Transverse colon (tissue), 4 donors: Measurements from ENCODE around the gene LIPF. TPM values are rescaled to one million over a fixed set of nuclear protein-coding genes. Genes with fewer than 3 reads are reported as not detected.

Source experiments
- DNase-seq: peaks from one replicate; pipeline ENCODE4 v3.0.0-alpha.2; 2019
- H3K27ac ChIP-seq, 4 donors: fragments of 200-600 bp; sonication (generic); 2 replicates each; pipeline ENCODE4 v1.5.1; 2016 to 2018; ENCODE audit warnings: inconsistent platforms in 4 of 4
- H3K27me3 ChIP-seq: fragments of 200-600 bp; sonication (generic); 2 replicates; pipeline ENCODE4 v1.5.1; 2017; ENCODE audit warnings: inconsistent platforms
- H3K36me3 ChIP-seq, 4 donors: fragments of 200-600 bp; sonication (generic); 2 replicates each; pipeline ENCODE4 v1.5.1; 2017 to 2019; ENCODE audit warnings: inconsistent platforms in 4 of 4
- H3K4me1 ChIP-seq, 4 donors: fragments of 200-600 bp; sonication (generic); 2 replicates each; pipeline ENCODE4 v1.5.1; 2017 to 2020; ENCODE audit warnings: inconsistent platforms in 4 of 4
- H3K4me3 ChIP-seq, 4 donors: fragments of 200-600 bp; sonication (generic); 1 replicate in 1 of 4; 2 replicates in 3 of 4; pipeline versions ENCODE4 v1.5.1 to v1.6.1; 2017 to 2019; ENCODE audit warnings: inconsistent platforms in 4 of 4
- H3K9me3 ChIP-seq, 2 donors: fragments of 200-600 bp; sonication (generic); 2 replicates each; pipeline ENCODE4 v1.5.1; 2017 to 2019; ENCODE audit warnings: inconsistent platforms in 2 of 2
- EP300 ChIP-seq: sonication (generic); formaldehyde crosslinking; IDR thresholded peaks from one replicate; pipeline ENCODE4 v1.6.1; 2017; ENCODE audit warnings: antibody characterized with exemption, low read depth
- POLR2A ChIP-seq: fragments of 450-650 bp; IDR thresholded peaks from one replicate; pipeline ENCODE4 v1.6.1; 2016; ENCODE audit warnings: antibody characterized with exemption, mild to moderate bottlenecking, moderate library complexity
- POLR2AphosphoS5 ChIP-seq, 3 donors: sonication (generic); formaldehyde crosslinking; IDR thresholded peaks; one replicate each; pipeline ENCODE4 v1.6.1; 2016; ENCODE audit warnings: antibody characterized with exemption in 3 of 3
- WGBS, 2 donors: methylation state at CpG; one replicate each; pipeline ENCODE4 v1.1.5; 2018; ENCODE audit warnings: low coverage in 1 of 2; 5-methylcytosine and 5-hydroxymethylcytosine counted together
- in situ Hi-C, 4 donors: fragments of 200-750 bp; cut with MboI; loops; one replicate each; pipeline versions ENCODE4 v1.15.0 to v1.15.1; 2017; ENCODE audit warnings: low sequenced_read_pairs in 3 of 4, low pct_ligation_motif_present in 1 of 4, low pct_unique_long_range_greater_than_20kb in 1 of 4
- intact Hi-C: fragments of 100-400 bp; cut with DNase I; formaldehyde crosslinking; loops from one replicate; pipeline ENCODE4 v1.15.1; 2023; ENCODE audit warnings: low total_unique reads
- total RNA-seq, 4 donors: library from RNA; depleted of rRNA; stranded (reverse); fragments of >200 nt; gene quantifications; one replicate each; pipeline ENCODE4 v1.1.0, GENCODE V29; 2016
- TF ChIP-seq, protein P1 (sequence below), 5 experiments: fragments of 200-600 bp in 3 of 5; fragments of 450-650 bp in 2 of 5; sonication (generic) in 3 of 5; IDR thresholded peaks; 1 replicate in 2 of 5; 2 replicates in 3 of 5; pipeline ENCODE4 v1.5.1; 2016 to 2017; ENCODE audit warnings: antibody characterized with exemption in 5 of 5, inconsistent platforms in 3 of 5, mild to moderate bottlenecking in 2 of 5, moderate library complexity in 1 of 5

Gene LIPF, protein sequence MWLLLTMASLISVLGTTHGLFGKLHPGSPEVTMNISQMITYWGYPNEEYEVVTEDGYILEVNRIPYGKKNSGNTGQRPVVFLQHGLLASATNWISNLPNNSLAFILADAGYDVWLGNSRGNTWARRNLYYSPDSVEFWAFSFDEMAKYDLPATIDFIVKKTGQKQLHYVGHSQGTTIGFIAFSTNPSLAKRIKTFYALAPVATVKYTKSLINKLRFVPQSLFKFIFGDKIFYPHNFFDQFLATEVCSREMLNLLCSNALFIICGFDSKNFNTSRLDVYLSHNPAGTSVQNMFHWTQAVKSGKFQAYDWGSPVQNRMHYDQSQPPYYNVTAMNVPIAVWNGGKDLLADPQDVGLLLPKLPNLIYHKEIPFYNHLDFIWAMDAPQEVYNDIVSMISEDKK
- not detected for total RNA-seq

DNA sequence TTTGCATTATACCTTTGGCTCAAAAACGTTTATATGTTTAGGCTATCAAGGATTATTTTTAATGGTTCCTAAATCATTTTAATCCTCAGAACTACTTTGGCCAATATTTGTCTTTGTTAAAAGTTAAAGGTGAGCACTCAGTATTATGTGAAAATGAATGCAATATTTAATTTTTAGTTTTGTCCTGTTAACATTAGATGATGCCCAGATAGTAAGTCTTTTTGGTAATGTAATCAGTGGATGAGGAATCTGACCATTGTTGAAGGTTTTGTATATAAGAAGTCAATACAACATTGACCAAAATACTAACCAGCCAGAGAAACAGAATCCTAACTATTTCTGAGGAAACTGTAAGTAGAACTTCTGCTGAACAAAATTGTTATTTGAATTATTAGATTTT, at the start of gene LIPF:
TSS of gene LIPF (plus strand) at position 301 of the 400 bp plus-strand sequence. CDS start 2,856 bp downstream, outside the sequence.
- Histone ChIP-seq H3K9me3 (no peaks in the 10 kb centered on the region), H3K4me3 (no peak within 1 kb of the TSS), H3K4me1 (peaks cover 0 to 5% (median 0%) of the 10 kb centered on the region in 4 donors), H3K27me3 (no peaks in the 10 kb centered on the region), H3K36me3 (no peaks in the 10 kb centered on the region), H3K27ac (no peak within 1 kb of the TSS)
- in situ Hi-C loops (no loop called here), intact Hi-C loops (loop anchor here (10.0 kb wide), 1 partner anchor 859 kb away; no protein-coding TSS in a partner anchor)
- DNase-seq: no peak
- TF ChIP-seq POLR2AphosphoS5 (IDR thresholded peaks at IDR 0.05) (no peak), POLR2A (no peak), EP300 (no peak)
- TF ChIP-seq, protein P1, sequence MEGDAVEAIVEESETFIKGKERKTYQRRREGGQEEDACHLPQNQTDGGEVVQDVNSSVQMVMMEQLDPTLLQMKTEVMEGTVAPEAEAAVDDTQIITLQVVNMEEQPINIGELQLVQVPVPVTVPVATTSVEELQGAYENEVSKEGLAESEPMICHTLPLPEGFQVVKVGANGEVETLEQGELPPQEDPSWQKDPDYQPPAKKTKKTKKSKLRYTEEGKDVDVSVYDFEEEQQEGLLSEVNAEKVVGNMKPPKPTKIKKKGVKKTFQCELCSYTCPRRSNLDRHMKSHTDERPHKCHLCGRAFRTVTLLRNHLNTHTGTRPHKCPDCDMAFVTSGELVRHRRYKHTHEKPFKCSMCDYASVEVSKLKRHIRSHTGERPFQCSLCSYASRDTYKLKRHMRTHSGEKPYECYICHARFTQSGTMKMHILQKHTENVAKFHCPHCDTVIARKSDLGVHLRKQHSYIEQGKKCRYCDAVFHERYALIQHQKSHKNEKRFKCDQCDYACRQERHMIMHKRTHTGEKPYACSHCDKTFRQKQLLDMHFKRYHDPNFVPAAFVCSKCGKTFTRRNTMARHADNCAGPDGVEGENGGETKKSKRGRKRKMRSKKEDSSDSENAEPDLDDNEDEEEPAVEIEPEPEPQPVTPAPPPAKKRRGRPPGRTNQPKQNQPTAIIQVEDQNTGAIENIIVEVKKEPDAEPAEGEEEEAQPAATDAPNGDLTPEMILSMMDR (IDR thresholded peaks at IDR 0.05): no peak
- 12 to 24% methylated on average over 1 of the region's 1 CpG for WGBS, 2 donors

DNA sequence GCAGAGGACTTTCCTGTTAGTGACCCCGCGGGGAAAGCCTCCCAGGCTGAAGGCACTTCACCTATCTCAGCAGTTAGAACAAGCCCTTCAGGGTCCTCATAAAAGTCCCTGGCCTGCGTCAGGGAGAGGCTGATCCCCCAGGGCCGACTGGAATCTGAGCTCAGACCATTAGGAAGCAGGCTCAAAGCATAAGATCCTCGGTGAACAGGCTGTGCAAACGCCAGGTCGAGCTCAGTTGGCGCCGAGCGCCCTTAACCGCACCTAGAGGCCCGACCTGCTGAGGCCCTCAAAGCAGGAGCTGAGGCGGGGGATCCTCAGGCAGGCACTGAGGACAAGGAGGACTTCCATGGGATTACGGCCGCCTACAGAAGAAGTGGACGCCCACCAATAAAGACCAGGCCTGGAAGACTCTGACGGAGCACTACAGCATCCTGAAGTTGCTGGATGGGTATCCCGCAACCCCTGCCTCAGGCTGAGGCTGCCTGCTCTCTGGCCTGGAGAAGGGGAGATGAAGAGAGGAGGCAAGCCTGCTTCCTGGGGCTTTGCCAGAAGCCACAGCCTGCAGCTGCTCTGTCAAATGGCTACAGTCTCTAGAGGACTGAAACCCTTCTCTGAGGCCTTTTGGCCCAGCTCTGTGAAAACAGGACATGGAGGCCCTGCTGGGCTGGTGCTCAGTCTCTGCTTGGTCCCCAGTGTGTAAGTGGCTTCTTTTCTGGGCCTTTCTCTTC, 47.8 kb upstream of the LIPF start:
- no peak for DNase-seq
- WGBS, 2 donors: 81 to 88% methylated on average over 2 to 18 of the region's 18 CpGs
- H3K4me3 ChIP-seq: no peak overlapping the region
- H3K9me3 ChIP-seq: no peaks in the 10 kb centered on the region
- no peaks in the 10 kb centered on the region for H3K36me3 ChIP-seq
- H3K4me1 ChIP-seq: no peaks in the 10 kb centered on the region
- in situ Hi-C loops (no loop called here), intact Hi-C loops (no loop called here)
- no peak overlapping the region for H3K27ac ChIP-seq
- no peaks in the 10 kb centered on the region for H3K27me3 ChIP-seq
- TF ChIP-seq POLR2AphosphoS5 (IDR thresholded peaks at IDR 0.05) (no peak), POLR2A (no peak), EP300 (no peak)
- TF ChIP-seq, protein P1 (IDR thresholded peaks at IDR 0.05): no peak

DNA sequence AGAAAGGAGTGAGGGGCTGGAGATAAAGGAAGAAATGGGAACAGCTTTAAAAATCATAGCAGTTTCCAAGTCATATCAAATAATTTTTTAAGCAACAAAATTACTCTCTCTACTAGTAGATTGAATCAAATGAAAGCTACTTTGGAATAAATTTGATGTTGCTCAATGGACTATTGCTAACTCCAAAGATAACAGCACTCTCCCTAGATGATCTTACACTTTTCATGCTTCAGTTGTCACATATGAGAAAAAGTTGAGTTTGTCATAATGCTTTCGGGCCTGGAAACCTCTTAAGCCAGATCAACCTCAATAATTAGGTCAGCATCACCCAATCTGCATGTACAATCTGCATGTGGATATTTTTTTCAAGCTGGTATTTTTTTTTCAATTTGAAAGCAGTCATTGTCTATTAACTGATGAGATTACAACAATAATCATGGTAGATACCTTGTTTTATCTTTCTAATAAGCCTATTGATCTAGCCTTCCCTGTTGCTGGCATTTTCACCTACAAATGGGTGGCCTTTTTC, 46.4 kb upstream of the LIPF start:
- 84 to 86% methylated on average over 1 of the region's 1 CpG for WGBS, 2 donors
- no peaks in the 10 kb centered on the region for H3K9me3 ChIP-seq
- in situ Hi-C loops (no loop called here), intact Hi-C loops (no loop called here)
- no peaks in the 10 kb centered on the region for H3K36me3 ChIP-seq
- H3K27ac ChIP-seq: no peak overlapping the region
- H3K27me3 ChIP-seq: no peaks in the 10 kb centered on the region
- H3K4me3 ChIP-seq: no peak overlapping the region
- TF ChIP-seq POLR2AphosphoS5 (IDR thresholded peaks at IDR 0.05) (no peak), EP300 (no peak), POLR2A (no peak)
- TF ChIP-seq, protein P1 (IDR thresholded peaks at IDR 0.05): no peak
- no peak for DNase-seq
- H3K4me1 ChIP-seq: no peaks in the 10 kb centered on the region

DNA sequence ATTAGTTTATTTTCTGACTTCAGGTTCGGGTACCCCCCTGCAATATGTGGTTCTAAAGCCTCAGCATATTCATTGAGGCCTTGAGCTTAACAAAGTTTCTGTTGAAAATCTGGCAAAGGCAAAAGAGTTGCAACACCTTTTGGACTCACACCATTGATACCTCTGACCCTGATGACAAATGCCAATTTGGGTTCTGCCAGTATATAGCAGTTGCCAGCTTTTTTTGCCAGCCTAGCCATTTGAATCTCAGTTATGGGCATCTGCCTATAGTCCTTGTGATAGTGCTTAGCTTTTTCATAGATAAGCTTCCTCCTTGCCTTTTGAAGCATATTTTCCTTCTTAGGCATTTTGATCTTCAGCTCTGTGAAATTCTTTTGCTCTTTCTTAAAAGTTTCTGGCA, 45.7 kb upstream of the LIPF start:
- 29 to 71% methylated on average over 1 of the region's 1 CpG for whole genome bisulfite sequencing, 2 donors
- H3K27ac ChIP-seq: no peak overlapping the region
- in situ Hi-C loops: no loop called here
- H3K4me1 ChIP-seq: no peaks in the 10 kb centered on the region
- no peaks in the 10 kb centered on the region for H3K27me3 ChIP-seq
- no peaks in the 10 kb centered on the region for H3K9me3 ChIP-seq
- TF ChIP-seq POLR2AphosphoS5 (IDR thresholded peaks at IDR 0.05) (no peak), POLR2A (no peak)
- TF ChIP-seq, protein P1 (IDR thresholded peaks at IDR 0.05): no peak
- no peak overlapping the region for H3K4me3 ChIP-seq
- intact Hi-C loops: no loop called here
- no peaks in the 10 kb centered on the region for H3K36me3 ChIP-seq
- no peak for DNase-seq
